ENCODE measurements around the gene CDYL2. TPM values are rescaled to one million over a fixed set of nuclear protein-coding genes. Genes with fewer than 3 reads are reported as not detected.

CDYL2 gene
- total RNA-seq, 2 experiments from 2014 or later: 40.7 to 49.0 TPM

DNA sequence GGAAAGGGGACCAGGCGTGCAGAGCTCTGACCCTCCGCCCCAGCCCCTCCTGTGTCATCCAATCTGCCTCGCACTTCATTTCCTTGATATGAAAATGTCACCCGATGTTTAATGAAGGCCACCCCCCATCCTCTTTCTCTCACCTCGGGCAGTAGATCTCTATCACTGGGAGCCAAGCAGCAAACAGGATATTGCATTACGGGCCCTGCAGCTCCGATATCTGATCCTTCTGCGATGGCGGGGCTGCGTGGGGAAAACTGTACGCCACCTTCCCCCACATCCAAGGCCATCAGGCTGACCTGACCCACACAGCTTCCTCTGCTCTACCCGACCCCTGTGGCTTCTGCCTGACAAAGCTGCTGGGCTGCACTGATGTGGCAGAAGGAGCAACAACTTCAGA is 188.7 kb downstream of the CDYL2 start:
- DNase-seq: no peak
- ChIA-PET CTCF (interaction anchor here (2.0 kb wide), 1 partner anchor 17 kb away, joined by 4 read pairs; no protein-coding TSS in a partner anchor), POLR2A (no interaction called here)
- Mint-ChIP-seq H3K4me1 (peaks cover 3% of the 10 kb centered on the region), H3K36me3 (ENCODE audit: low read depth) (peaks cover 55% of the 10 kb centered on the region), H3K9me3 (peaks cover 13% of the 10 kb centered on the region), H3K27ac (no peak overlapping the region), H3K27me3 (no peaks in the 10 kb centered on the region), H3K4me3 (no peak overlapping the region)

DNA sequence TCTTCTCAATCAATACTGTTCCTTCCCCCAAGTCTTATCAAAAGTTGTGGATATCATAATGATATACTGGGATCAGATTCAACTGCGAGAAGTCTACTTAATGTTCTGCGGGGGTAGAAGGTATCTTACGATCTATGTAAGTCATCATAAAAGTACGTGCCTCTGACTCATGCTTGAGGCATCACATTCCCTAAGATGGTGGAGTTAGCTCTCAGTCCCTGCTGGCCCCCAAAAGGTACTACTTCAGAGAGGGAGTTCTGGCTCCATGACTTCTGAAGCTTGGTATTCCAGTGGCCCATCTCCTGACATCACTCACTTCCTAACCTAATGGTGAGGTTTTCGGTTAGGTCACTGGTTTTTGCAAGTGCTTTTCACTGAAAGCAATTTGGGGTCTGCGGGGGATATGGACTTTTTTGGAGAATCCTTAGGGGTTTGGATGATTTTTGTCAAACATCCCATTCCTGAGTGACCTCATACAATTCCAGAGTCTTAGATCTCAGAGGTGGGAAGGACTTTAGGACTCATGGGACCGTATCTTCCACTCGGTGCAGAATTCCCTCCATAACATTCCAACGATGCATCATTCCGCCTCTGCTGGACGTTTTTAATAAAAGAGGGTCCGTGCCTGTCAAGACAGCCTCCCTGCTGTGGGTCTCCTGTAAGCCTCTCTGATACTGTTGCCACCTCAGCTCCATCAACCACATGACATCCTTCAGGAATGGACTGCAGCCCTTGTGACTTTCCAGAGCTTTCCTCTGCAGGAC is 189.3 kb downstream of the CDYL2 start:
- peaks cover 60% of the 10 kb centered on the region for H3K36me3 Mint-ChIP-seq (ENCODE audit: low read depth)
- ChIA-PET CTCF (interaction anchor here (2.0 kb wide), 1 partner anchor 18 kb away, joined by 4 read pairs; no protein-coding TSS in a partner anchor), POLR2A (no interaction called here)
- no peaks in the 10 kb centered on the region for H3K27me3 Mint-ChIP-seq
- peaks cover 3% of the 10 kb centered on the region for H3K4me1 Mint-ChIP-seq
- peaks cover 13% of the 10 kb centered on the region for H3K9me3 Mint-ChIP-seq
- no peak for DNase-seq
- H3K4me3 Mint-ChIP-seq: no peak overlapping the region
- no peak overlapping the region for H3K27ac Mint-ChIP-seq

DNA sequence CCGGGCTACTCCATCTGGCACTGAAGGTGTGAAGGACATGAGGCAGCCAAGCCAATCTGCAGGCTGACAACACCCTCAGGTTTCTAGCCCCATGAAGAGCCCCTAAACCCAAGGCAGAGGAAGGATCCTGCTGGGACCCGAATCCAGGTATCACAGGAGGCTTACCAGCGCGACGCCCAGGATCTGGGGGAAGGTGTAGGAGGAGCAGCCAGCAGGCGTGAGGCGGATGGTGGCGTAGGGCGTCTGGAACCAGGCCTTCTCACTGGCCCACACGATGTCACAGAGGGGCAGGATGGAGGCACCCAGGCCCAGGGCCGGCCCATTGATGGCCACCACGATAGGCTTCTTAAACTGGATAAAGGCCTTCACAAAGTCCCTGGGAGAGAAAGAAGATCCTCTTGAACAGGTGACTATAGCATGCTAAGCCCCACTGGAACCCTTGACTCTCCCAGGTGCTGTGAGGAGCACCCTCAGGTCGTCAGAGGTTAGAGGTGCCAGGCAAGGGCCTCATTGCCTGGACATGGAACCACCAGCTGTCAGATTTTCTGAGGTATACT is 191.9 kb downstream of the CDYL2 start:
- H3K4me1 Mint-ChIP-seq: peaks cover 8% of the 10 kb centered on the region
- peaks cover 68% of the 10 kb centered on the region for H3K36me3 Mint-ChIP-seq (ENCODE audit: low read depth)
- no peak overlapping the region for H3K27ac Mint-ChIP-seq
- DNase-seq: no peak
- POLR2A ChIA-PET: no interaction called here
- no peaks in the 10 kb centered on the region for H3K27me3 Mint-ChIP-seq
- peaks cover 16% of the 10 kb centered on the region for H3K9me3 Mint-ChIP-seq
- no peak overlapping the region for H3K4me3 Mint-ChIP-seq
- CTCF ChIA-PET: interaction anchor here (1.6 kb wide), 1 partner anchor 11 kb away, joined by 3 read pairs; no protein-coding TSS in a partner anchor

DNA sequence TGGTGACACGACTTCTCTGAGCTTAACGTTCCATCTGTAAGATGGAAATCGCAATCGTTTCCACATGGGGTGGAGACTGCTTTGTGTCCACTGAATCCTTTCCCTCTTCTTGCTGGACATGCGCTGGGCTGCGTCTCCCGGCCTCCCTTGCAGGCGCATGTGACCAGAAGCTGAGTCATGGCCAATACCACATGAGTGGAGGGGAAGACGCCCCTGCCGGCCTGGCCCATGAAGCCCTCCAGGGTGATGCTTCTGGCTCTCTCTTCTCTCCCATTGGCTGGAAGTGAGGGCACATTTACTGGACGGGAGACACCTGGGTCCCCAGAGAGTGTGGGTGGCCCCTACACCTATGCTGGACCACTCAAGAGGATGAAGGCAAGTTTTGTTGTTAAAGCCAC is 192.5 kb downstream of the CDYL2 start:
- H3K4me3 Mint-ChIP-seq: no peak overlapping the region
- H3K36me3 Mint-ChIP-seq (ENCODE audit: low read depth): peaks cover 70% of the 10 kb centered on the region
- ChIA-PET CTCF (interaction anchor here (1.6 kb wide), 1 partner anchor 11 kb away, joined by 3 read pairs; no protein-coding TSS in a partner anchor), POLR2A (no interaction called here)
- no peaks in the 10 kb centered on the region for H3K27me3 Mint-ChIP-seq
- no peak for DNase-seq
- peaks cover 19% of the 10 kb centered on the region for H3K9me3 Mint-ChIP-seq
- peaks cover 13% of the 10 kb centered on the region for H3K4me1 Mint-ChIP-seq
- no peak overlapping the region for H3K27ac Mint-ChIP-seq

DNA sequence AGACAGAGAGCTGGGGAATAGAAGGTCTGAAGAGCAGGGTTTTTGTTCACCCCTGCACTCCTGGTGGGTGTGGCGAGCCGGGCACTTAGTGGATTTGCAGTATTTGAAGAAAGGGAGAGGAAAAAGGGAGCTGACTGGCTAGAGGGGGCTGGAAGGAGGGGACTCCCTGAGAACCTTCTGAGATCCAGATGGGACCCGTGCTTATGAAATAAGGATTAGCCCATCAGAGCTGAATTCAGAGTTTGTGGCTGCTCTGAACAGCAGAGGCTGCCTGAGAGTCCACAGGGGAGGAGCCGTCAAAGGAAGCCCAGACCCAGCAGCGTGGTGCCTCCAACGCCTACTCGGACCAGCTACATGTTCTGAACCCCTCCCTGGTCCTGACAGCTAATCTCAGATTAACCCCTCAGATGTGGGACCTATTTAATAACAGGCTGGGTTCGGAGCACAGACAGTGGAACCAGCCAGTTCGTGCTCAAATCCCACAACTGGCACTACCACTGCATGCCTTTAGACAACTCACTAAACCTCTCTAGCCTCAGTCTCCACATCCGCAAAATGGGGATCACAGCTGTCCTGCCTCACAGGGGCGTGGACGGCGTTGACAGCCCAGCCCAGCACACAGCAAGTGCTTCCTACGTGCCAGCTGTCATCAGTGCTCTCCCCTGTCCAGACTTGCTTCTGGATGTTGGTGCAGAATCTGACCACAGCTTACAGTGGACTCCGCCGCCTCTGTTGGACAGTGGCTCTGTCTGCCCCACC is 193.0 kb downstream of the CDYL2 start:
- DNase-seq: no peak
- peaks cover 19% of the 10 kb centered on the region for H3K4me1 Mint-ChIP-seq
- CTCF ChIA-PET: no interaction called here
- H3K27ac Mint-ChIP-seq: no peak overlapping the region
- no peaks in the 10 kb centered on the region for H3K27me3 Mint-ChIP-seq
- H3K36me3 Mint-ChIP-seq (ENCODE audit: low read depth): peaks cover 73% of the 10 kb centered on the region
- H3K4me3 Mint-ChIP-seq: no peak overlapping the region
- H3K9me3 Mint-ChIP-seq: peaks cover 25% of the 10 kb centered on the region
- POLR2A ChIA-PET: no interaction called here

DNA sequence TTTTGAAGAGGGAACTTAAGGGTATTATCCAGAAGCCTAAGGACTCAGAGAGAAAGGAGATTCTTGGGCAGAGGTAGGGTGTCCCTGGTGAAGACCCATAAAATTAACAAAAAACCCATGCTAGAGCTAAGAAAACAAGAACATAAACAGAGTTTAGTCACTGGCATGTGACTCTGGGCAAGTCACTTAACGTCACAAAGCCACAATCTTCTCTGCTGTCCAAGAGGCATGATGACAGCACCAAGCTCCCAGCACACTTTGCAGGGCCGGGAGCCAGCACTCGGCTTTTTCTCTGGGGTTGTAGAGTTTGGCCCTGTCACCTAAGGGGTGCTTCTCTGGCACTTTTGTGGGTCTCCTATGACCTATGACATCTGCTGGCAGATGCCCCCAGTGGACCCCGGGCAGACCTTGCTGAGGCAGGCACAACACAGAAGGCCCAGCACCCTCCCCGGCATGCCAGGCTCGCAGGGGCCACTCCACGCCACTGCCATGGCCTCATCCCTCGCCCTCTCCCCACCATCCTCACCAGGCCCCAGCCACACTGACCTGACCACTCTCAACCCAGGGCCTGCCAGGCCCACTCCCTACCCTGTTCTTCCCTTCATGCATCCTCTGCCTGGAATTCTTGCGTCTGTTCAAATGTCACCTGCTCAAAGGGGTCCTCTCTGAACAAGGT is 193.8 kb downstream of the CDYL2 start:
- peaks cover 26% of the 10 kb centered on the region for H3K4me1 Mint-ChIP-seq
- no peaks in the 10 kb centered on the region for H3K27me3 Mint-ChIP-seq
- POLR2A ChIA-PET: interaction anchor here (0.5 kb wide), 1 partner anchor 12 kb away, joined by 3 read pairs; no protein-coding TSS in a partner anchor
- no peak for DNase-seq
- H3K9me3 Mint-ChIP-seq: peaks cover 23% of the 10 kb centered on the region
- no peak overlapping the region for H3K4me3 Mint-ChIP-seq
- H3K36me3 Mint-ChIP-seq (ENCODE audit: low read depth): peaks cover 74% of the 10 kb centered on the region
- CTCF ChIA-PET: interaction anchor here (1.3 kb wide), 1 partner anchor 11 kb away, joined by 3 read pairs; no protein-coding TSS in a partner anchor
- peak overlapping the region; percentile 38 for H3K27ac Mint-ChIP-seq

DNA sequence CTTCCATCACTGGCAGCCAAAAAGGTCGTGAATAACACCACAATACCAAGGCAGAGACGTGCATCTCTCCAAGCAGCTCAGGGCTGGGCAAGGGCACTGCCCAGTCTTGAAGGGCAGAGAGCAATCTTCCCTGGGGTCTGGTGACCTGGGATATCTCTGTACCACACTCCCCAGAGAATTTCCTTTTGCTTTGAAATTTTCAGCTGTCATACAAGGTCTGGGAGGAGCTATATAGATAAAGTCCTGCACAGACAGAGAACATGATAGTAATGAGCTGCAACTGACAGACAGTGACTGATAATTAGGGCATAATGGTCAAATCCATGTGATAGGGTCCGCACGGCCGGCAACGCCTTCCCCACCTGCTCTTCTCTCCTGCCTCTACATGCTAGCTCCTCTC is 195.5 kb downstream of the CDYL2 start:
- Mint-ChIP-seq H3K27ac (no peak overlapping the region), H3K4me3 (no peak overlapping the region), H3K4me1 (peaks cover 26% of the 10 kb centered on the region), H3K36me3 (ENCODE audit: low read depth) (peaks cover 72% of the 10 kb centered on the region), H3K9me3 (peaks cover 20% of the 10 kb centered on the region), H3K27me3 (no peaks in the 10 kb centered on the region)
- CTCF ChIA-PET: interaction anchor here (1.0 to 1.3 kb wide), 4 partner anchors 10 to 29 kb away, joined by 3 read pairs; no protein-coding TSS in a partner anchor
- POLR2A ChIA-PET: no interaction called here
- DNase-seq: no peak

DNA sequence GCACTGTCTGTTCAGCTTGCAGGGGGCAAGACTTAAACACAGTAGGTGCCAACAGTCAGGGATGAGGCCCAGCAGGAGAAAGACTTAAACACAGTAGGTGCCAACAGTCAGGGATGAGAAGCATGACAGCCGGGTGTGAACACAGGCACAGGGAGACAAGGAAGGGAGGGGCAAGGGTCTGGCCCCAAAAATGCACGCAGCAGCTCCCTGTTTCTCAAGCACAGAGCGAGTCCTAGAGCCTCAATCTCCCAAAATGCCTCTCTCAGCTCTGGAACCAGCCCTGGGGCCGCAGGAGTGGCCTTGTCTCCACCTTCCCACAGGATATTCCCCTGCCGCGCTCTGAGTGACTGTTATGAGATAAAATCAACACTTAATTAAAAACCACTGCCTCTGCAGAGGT is 197.2 kb downstream of the CDYL2 start:
- Mint-ChIP-seq H3K4me3 (no peak overlapping the region), H3K36me3 (ENCODE audit: low read depth) (peaks cover 76% of the 10 kb centered on the region), H3K4me1 (peaks cover 23% of the 10 kb centered on the region), H3K27ac (no peak overlapping the region), H3K9me3 (peaks cover 20% of the 10 kb centered on the region), H3K27me3 (no peaks in the 10 kb centered on the region)
- CTCF ChIA-PET: interaction anchor here (1.1 kb wide), 1 partner anchor 168 kb away, joined by 3 read pairs; no protein-coding TSS in a partner anchor
- POLR2A ChIA-PET: no interaction called here
- DNase-seq: no peak

DNA sequence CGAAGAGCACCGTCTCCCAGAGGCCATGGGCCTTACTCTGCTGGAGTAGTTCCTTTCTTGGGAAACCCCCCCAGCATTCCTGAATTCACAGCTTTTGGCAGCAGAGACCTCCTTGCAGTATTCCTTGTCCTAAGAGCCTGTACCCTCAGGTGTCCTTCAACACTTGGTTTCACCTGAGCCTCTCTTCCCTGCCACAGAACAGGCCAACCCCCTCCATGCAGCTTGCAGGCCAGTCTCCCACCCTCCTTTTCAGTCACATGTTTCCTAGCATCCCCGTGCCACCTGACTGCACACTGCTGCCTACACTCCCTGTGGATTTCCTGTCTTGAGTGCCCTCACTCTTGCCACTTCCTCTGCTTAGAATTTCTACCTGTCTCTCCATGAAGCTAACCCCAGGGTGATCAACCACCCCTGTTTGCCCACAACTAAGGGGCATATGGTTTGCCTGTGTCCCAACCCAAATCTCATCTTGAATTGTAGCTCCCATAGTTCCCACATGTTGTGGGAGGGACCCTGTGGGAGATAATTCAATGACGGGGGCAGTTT is 198.1 kb downstream of the CDYL2 start:
- H3K4me1 Mint-ChIP-seq: peaks cover 23% of the 10 kb centered on the region

DNA sequence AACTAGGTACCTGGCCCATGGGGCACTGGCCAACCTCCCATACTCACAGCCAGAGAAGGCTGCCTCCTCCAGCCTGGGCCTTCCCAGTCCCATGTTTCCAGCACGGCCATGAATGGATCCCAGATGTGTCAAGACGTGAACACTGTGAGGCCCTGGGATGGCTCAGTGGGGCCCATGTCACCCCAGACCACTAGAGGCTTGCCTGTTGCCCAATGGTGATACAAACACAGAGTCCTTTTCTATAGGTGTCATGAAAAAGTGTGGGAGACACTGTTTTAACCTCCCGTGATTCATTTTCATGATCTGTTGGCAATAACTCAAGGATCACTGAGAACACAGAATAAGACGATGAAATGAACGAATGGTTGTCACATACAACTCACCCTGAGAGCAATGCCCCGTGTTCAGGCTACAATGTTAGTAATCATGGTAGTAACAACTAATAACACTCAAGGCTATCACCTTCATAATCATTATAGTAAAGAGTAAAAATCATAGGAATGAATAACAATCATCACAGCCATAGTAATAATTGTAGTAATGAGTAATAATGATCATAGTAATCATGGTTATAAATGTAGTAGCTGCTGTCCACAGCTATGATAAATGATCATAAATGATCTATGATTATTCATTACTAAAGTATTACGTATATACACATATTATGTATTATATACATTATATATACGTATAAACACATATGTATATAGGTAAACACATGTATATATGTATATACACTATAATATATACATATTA is 199.6 kb downstream of the CDYL2 start:
- Mint-ChIP-seq H3K9me3 (peaks cover 20% of the 10 kb centered on the region), H3K36me3 (ENCODE audit: low read depth) (peaks cover 68% of the 10 kb centered on the region), H3K27ac (no peak overlapping the region), H3K4me3 (no peak overlapping the region), H3K4me1 (peaks cover 21% of the 10 kb centered on the region), H3K27me3 (no peaks in the 10 kb centered on the region)
- ChIA-PET CTCF (interaction anchor here (1.5 kb wide), 1 partner anchor 12 kb away, joined by 4 read pairs; no protein-coding TSS in a partner anchor), POLR2A (no interaction called here)
- no peak for DNase-seq

More for the DNA sequence above, 198.1 kb downstream of the CDYL2 start:
- peak; percentile 21 for DNase-seq
- H3K27ac Mint-ChIP-seq: peak overlapping the region; percentile 67
- H3K9me3 Mint-ChIP-seq: peaks cover 20% of the 10 kb centered on the region
- POLR2A ChIA-PET: no interaction called here
- no peaks in the 10 kb centered on the region for H3K27me3 Mint-ChIP-seq
- no peak overlapping the region for H3K4me3 Mint-ChIP-seq
- CTCF ChIA-PET: interaction anchor here (1.5 kb wide), 1 partner anchor 11 kb away, joined by 4 read pairs; no protein-coding TSS in a partner anchor
- peaks cover 77% of the 10 kb centered on the region for H3K36me3 Mint-ChIP-seq (ENCODE audit: low read depth)

DNA sequence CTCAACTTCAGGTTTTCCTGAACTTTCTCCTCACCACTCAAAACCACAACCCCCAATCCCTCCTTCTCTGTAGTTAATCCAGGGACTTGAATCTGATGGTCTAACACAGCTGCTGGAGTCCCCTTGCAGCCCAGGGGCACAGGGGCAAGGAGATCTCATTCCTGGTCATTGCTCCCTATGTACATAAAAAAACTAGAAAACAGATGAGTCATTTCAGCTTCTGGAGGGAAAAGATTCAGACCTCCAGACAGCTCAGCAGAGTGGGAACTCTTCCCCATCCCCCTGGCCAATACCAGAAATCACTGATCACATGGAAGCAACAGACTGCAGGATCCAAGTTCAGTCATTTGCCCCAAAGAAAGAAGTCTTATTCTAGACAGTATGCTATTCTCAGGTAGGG is 201.5 kb downstream of the CDYL2 start:
- POLR2A ChIA-PET: no interaction called here
- no peak overlapping the region for H3K27ac Mint-ChIP-seq
- CTCF ChIA-PET: no interaction called here
- no peak for DNase-seq
- no peaks in the 10 kb centered on the region for H3K27me3 Mint-ChIP-seq
- no peak overlapping the region for H3K4me3 Mint-ChIP-seq
- peaks cover 64% of the 10 kb centered on the region for H3K36me3 Mint-ChIP-seq (ENCODE audit: low read depth)
- H3K4me1 Mint-ChIP-seq: peaks cover 21% of the 10 kb centered on the region
- peaks cover 20% of the 10 kb centered on the region for H3K9me3 Mint-ChIP-seq

DNA sequence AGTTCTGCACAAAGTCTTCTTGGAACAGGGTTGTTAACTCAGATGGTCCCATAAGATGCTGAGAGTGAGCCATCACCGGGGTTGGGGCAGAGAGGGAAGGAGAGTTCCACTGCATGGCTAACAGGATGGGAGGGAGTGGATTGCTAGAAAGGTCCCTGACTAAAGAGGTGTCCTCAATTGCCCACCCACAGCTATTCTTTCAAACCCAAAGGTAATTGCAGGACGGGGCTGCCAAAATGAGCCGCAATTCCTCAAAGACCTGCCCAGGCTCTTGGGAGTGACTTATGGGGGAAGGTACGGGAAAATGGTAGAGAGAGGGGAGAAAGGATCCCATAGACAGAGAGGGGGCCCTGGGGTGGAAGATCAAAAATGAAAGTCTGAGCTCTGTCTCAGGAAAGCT is 203.2 kb downstream of the CDYL2 start:
- H3K9me3 Mint-ChIP-seq: peaks cover 14% of the 10 kb centered on the region
- H3K4me3 Mint-ChIP-seq: no peak overlapping the region
- peaks cover 59% of the 10 kb centered on the region for H3K36me3 Mint-ChIP-seq (ENCODE audit: low read depth)
- peaks cover 6% of the 10 kb centered on the region for H3K4me1 Mint-ChIP-seq
- ChIA-PET CTCF (interaction anchor here (0.7 to 1.5 kb wide), 3 partner anchors 12 to 150 kb away, joined by 3 to 4 read pairs (median 4); no protein-coding TSS in a partner anchor), POLR2A (no interaction called here)
- no peak overlapping the region for H3K27ac Mint-ChIP-seq
- DNase-seq: no peak
- H3K27me3 Mint-ChIP-seq: peaks cover 3% of the 10 kb centered on the region
